GM06990 (cell line): ENCODE data around the gene EGFR.

ENCODE experiments used
- DNase-seq: peaks from one replicate; pipeline ENCODE4 v3.0.0-alpha.2; 2011; ENCODE audit not compliant: insufficient read length; ENCODE audit errors: extremely low read depth
- H3K27me3 ChIP-seq: replicated peaks from 2 replicates; pipeline ENCODE4 v1.6.0; 2011; ENCODE audit warnings: low read length; ENCODE audit not compliant: control insufficient read depth, insufficient read depth
- H3K36me3 ChIP-seq: 2 replicates; pipeline ENCODE4 v1.5.1; 2011; ENCODE audit warnings: low read length; ENCODE audit not compliant: control insufficient read depth, insufficient read depth
- H3K4me3 ChIP-seq: replicated peaks from 2 replicates; pipeline ENCODE4 v1.5.1; 2011; ENCODE audit warnings: low read depth, mild to moderate bottlenecking, control low read depth, low read length
- CTCF ChIP-seq: IDR thresholded peaks from 2 replicates; pipeline ENCODE4 v1.5.1; 2011; ENCODE audit warnings: low read length, control low read depth, mild to moderate bottlenecking, inconsistent platforms; ENCODE audit not compliant: insufficient read depth, poor library complexity, severe bottlenecking

The EGFR gene

GRCh38 chr7:55155351-55156117 lies 136.7 kb downstream of the EGFR start:
- Histone ChIP-seq H3K27me3 (no peaks in the 10 kb centered on the region), H3K4me3 (no peak overlapping the region), H3K36me3 (no peaks in the 10 kb centered on the region)
- DNase-seq, result no peak
- no peak for TF ChIP-seq CTCF

- no peak for DNase-seq
- H3K4me3 ChIP-seq, result no peak overlapping the region
- TF ChIP-seq CTCF, result no peak
- H3K36me3 ChIP-seq, result no peaks in the 10 kb centered on the region
- no peaks in the 10 kb centered on the region for H3K27me3 ChIP-seq
These were observed 138.3 kb downstream of the EGFR start for GRCh38 chr7:55156919-55157763.

GRCh38 chr7:55157764-55158105 lies 138.9 kb downstream of the EGFR start:
- H3K36me3 ChIP-seq, result no peaks in the 10 kb centered on the region
- no peak overlapping the region for H3K4me3 ChIP-seq
- DNase-seq, result no peak
- no peak for TF ChIP-seq CTCF
- H3K27me3 ChIP-seq, result no peaks in the 10 kb centered on the region

- Histone ChIP-seq H3K4me3 (no peak overlapping the region), H3K36me3 (no peaks in the 10 kb centered on the region), H3K27me3 (no peaks in the 10 kb centered on the region)
- DNase-seq, result no peak
- TF ChIP-seq CTCF, result no peak
These were observed 139.9 kb downstream of the EGFR start for GRCh38 chr7:55158541-55159382.

GRCh38 chr7:55160539-55160938 lies 141.7 kb downstream of the EGFR start:
- DNase-seq, result no peak
- no peaks in the 10 kb centered on the region for H3K36me3 ChIP-seq
- TF ChIP-seq CTCF, result no peak

More at GRCh38 chr7:55160539-55160938, 141.7 kb downstream of the EGFR start:
- no peaks in the 10 kb centered on the region for H3K27me3 ChIP-seq
- no peak overlapping the region for H3K4me3 ChIP-seq
